ENCODE data around the gene PLPPR2.
"Not testable (repeated sequence)": the region's sequence is repeated elsewhere in the genome, so short reads cannot be mapped to it uniquely, and the experiment has no call there.

Gene PLPPR2, protein sequence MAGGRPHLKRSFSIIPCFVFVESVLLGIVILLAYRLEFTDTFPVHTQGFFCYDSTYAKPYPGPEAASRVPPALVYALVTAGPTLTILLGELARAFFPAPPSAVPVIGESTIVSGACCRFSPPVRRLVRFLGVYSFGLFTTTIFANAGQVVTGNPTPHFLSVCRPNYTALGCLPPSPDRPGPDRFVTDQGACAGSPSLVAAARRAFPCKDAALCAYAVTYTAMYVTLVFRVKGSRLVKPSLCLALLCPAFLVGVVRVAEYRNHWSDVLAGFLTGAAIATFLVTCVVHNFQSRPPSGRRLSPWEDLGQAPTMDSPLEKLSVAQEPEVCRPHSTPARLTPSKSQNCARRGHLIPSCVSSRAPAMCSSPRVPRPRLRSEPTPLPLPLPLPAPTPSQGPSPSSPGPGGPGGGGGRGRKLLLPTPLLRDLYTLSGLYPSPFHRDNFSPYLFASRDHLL

DNA sequence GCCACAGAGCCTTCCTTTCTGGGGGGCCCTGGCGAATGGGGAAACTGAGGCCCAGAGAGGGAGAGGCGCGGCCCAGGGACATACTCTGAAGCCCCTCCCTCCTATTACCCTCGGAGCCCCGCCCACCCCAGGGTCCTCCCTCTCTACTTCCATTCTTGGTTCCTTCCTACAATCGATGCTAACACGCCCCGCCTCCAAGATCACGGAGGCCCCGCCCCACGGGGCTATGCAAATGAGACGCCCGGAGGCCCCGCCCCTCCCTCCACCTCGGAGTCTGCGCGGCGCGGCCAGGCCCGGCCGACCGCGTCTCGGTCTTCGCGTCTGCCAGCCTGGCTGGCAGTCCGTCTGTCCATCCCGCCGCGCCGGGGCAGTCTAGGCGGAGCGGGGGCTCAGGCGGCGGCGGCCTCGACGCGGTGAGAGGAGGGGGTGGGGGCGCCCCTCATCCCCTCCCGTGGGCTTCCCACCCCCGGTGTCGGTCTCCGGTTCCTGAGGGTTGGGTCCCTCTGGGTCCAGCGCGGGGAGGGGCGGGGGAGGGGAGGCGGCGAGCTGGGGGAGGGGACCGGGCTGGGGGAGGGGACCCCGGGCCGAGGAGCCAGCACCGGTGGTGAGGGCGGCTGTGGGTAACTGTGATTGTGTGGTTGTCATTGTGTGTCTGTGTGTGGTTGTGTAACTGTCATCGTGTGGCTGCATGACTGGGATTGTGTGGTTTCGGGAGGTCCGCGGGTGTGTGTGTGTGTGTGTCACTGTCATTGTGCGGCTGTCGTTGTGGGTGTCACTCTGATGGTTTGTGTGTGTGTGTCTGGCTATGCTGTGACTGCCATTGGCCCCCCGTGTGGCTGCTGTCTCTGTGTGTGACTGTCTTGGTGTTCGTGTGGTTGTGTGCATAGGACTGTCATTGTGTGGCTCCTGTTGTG is at the start of gene PLPPR2:
Gene PLPPR2, plus strand, starts transcription at position 273 of the 914 bp plus-strand sequence. CDS start 2,242 bp downstream, outside the sequence.
- no peak within 1 kb of the TSS for H3K27ac ChIP-seq (ENCODE audit: low read depth, low read length)
- H3K36me3 ChIP-seq (ENCODE audit: control insufficient read depth, insufficient read depth, low read length), result no peaks in the 10 kb centered on the region
- peaks cover 18% of the 10 kb centered on the region for H3K27me3 ChIP-seq (ENCODE audit: control insufficient read depth, insufficient read depth, low read length)
- H3K9me3 ChIP-seq (ENCODE audit: control insufficient read depth, insufficient read depth, low read length), result no peaks in the 10 kb centered on the region
- peak within 1 kb of the TSS; percentile 58; the same call in 1 of the 2 replicates for H3K4me3 ChIP-seq (ENCODE audit: low read depth, low read length)
- no peak within 1 kb of the TSS for H3K9ac ChIP-seq (ENCODE audit: low read depth, low read length)
- peaks cover 3% of the 10 kb centered on the region; the same call in 1 of the 2 replicates for H3K4me1 ChIP-seq (ENCODE audit: control insufficient read depth, insufficient read depth, low read length)

DNA sequence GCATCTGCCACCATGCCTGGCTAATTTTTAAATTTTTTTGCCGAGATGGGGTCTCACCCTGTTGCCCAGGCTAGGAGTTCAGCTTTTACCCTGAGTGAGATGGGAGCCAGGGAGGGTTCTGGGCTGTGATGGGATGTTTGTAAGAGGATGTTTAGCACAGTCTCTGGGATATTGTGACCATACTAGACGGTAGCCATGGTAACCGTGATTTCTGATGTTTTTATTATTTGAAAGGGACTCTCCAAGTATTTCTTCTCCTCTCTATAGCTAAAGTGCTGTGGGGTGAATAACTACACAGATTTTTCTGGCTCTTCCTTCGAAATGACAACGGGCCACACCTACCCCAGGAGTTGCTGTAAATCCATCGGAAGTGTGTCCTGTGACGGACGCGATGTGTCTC is 48.9 kb upstream of the PLPPR2 start:
- no peak overlapping the region for H3K4me3 ChIP-seq (ENCODE audit: low read depth, low read length)
- no peak overlapping the region for H3K9ac ChIP-seq (ENCODE audit: low read depth, low read length)
- H3K27me3 ChIP-seq (ENCODE audit: control insufficient read depth, insufficient read depth, low read length), result no peaks in the 10 kb centered on the region
- H3K27ac ChIP-seq (ENCODE audit: low read depth, low read length), result no peak overlapping the region
- no peaks in the 10 kb centered on the region for H3K36me3 ChIP-seq (ENCODE audit: control insufficient read depth, insufficient read depth, low read length)
- H3K4me1 ChIP-seq (ENCODE audit: control insufficient read depth, insufficient read depth, low read length), result no peaks in the 10 kb centered on the region
- no peaks in the 10 kb centered on the region for H3K9me3 ChIP-seq (ENCODE audit: control insufficient read depth, insufficient read depth, low read length)

DNA sequence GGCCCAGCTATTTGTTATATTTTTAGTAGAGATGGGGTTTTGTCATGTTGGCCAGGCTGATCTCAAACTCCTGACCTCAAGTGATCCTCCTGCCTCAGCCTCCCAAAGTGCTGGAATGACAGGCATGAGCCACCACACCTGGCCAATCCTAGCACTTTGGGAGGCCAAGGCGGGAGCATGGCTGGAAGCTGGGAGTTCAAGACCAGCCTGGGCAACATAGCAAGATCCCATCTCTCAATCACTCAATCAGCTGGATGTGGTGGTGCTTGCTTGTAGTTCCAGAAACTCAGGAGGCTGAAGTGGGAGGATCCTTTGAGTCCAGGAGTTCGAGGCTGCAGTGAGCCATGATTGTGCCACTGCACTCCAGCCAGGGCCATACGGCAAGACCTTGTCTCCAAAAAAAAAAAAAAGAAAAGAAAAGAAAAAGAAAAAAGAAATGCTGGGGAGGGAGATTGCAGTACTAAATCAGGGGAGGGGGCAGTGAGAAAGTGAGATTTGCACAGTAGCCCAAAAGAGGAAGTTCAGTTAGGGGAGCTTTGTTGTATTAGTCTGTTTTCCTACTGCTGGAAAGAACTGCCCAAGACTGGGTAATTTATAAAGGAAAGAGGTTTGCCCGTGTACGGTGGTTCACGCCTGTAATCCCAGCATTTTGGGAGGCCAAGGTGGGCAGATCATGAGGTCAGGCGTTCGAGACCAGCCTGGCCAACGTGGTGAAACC is 34.8 kb upstream of the PLPPR2 start:
- not testable (repeated sequence) for H3K27me3 ChIP-seq (ENCODE audit: control insufficient read depth, insufficient read depth, low read length); H3K36me3 ChIP-seq (ENCODE audit: control insufficient read depth, insufficient read depth, low read length); H3K27ac ChIP-seq (ENCODE audit: low read depth, low read length); H3K9ac ChIP-seq (ENCODE audit: low read depth, low read length); H3K4me1 ChIP-seq (ENCODE audit: control insufficient read depth, insufficient read depth, low read length); H3K4me3 ChIP-seq (ENCODE audit: low read depth, low read length); H3K9me3 ChIP-seq (ENCODE audit: control insufficient read depth, insufficient read depth, low read length)

DNA sequence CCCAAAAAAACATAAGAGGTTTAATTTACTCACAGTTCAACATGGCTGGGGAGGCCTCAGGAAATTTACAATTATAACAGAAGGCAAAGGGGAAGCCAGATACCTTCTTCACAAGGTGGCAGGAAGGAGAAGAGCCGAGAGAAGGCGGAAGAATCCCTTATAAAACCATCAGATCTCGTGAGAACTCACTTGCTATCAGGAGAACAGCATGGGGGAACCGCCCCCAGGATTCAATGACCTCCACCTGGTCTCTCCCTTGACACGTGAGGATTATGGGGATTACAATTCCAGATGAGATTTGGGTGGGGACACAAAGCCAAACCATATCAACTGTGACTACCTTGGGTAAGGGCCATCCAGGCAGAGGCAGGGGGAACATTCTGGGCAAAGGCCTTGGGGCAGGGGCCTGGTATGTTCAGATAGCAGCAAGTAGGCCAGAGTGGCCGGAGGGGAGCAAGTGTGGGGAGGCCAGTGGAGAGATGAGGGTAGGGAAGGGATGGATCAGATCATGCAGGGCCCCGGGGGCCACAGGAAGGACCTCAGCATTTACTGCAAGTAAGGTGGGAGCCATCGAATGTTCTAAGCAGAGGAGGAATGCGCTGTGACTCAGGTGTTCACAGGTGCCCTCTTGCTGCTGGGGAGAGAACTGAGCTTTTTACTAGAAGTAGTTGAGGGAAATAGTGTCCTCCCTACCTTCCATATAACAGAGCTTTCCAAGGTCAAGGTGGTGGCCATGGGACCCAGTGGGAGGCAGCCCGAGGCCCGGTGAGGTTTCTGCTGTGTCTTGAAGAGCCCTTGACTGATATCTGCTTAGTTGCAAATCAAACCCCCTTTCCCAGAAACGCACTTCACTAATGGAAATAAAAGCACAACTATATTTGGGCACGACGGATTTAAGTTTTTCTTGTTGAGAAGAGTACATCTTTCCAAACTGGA is 33.8 kb upstream of the PLPPR2 start:
- Histone ChIP-seq H3K9me3 (ENCODE audit: control insufficient read depth, insufficient read depth, low read length) (no peaks in the 10 kb centered on the region), H3K4me3 (ENCODE audit: low read depth, low read length) (no peak overlapping the region), H3K27ac (ENCODE audit: low read depth, low read length) (no peak overlapping the region), H3K27me3 (ENCODE audit: control insufficient read depth, insufficient read depth, low read length) (no peaks in the 10 kb centered on the region), H3K36me3 (ENCODE audit: control insufficient read depth, insufficient read depth, low read length) (no peaks in the 10 kb centered on the region; the same call in 1 of the 2 replicates), H3K4me1 (ENCODE audit: control insufficient read depth, insufficient read depth, low read length) (peaks cover 6% of the 10 kb centered on the region; the same call in 1 of the 2 replicates), H3K9ac (ENCODE audit: low read depth, low read length) (no peak overlapping the region)

DNA sequence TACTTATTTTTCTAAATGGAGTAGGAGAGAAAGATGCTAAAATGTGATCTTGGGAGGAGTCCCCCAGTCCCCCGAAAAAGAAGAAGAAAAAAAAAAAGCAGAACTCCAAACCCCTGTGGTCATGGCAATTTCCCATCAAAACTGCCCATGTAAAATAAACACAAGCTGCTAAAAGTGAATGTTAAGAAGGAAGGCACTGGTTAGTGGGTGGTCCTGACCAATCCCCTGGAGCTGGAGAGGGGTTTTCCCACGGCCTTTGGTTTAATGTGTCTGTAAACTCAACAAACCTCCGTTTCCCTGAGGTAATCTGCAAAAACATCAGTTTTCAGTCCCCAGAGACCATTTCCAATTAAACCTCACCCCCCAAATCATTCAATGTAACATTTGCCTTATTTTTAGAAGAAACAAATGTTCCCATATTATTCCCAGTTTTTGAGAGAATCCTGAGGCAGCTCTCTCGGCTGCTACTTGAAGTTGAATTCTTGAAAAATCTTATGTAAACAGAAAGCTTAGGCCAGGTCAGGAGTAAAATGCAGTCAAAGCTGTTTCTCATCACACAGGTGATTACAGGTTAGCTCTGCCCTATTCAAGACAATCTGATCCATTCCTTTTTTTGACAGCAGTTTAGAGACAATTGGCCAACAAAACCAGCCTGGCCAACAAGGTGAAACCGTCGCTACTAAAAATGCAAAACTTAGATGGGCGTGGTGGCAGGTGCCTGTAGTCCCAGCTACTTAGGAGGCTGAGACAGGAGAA is 32.8 kb upstream of the PLPPR2 start:
- peak overlapping the region; percentile 39 for H3K27ac ChIP-seq (ENCODE audit: low read depth, low read length)
- no peaks in the 10 kb centered on the region for H3K27me3 ChIP-seq (ENCODE audit: control insufficient read depth, insufficient read depth, low read length)
- H3K9me3 ChIP-seq (ENCODE audit: control insufficient read depth, insufficient read depth, low read length), result no peaks in the 10 kb centered on the region
- no peaks in the 10 kb centered on the region; the same call in none of the 2 replicates for H3K36me3 ChIP-seq (ENCODE audit: control insufficient read depth, insufficient read depth, low read length)
- peaks cover 6% of the 10 kb centered on the region; the same call in 1 of the 2 replicates for H3K4me1 ChIP-seq (ENCODE audit: control insufficient read depth, insufficient read depth, low read length)
- no peak overlapping the region for H3K9ac ChIP-seq (ENCODE audit: low read depth, low read length)
- no peak overlapping the region for H3K4me3 ChIP-seq (ENCODE audit: low read depth, low read length)

DNA sequence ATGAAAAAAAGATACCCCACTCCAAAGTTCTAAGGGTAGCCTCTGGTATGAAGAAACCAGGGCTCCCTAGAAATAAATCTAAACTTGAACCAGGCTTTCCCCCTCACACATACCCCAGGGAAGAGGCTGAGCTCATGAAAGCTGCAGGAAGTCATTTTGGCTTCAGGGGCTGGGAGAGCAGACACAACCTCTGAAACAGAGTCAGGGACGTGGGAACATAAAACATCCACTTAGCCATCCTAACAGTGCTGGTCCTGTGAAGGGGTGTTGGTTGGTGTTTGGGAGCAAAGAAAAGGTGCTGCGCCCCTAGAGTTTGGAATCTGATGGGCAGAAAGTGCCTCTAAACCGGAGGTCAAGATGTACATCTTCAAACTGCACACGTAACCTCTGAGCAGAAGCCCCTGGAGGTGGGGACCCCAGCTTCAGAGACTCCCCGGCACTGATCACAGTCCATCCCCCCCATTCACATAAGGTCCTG is 31.6 kb upstream of the PLPPR2 start:
- H3K4me3 ChIP-seq (ENCODE audit: low read depth, low read length), result no peak overlapping the region
- H3K4me1 ChIP-seq (ENCODE audit: control insufficient read depth, insufficient read depth, low read length), result peaks cover 6% of the 10 kb centered on the region; the same call in 1 of the 2 replicates
- H3K36me3 ChIP-seq (ENCODE audit: control insufficient read depth, insufficient read depth, low read length), result no peaks in the 10 kb centered on the region; the same call in none of the 2 replicates
- H3K9me3 ChIP-seq (ENCODE audit: control insufficient read depth, insufficient read depth, low read length), result no peaks in the 10 kb centered on the region
- H3K27ac ChIP-seq (ENCODE audit: low read depth, low read length), result no peak overlapping the region
- no peak overlapping the region for H3K9ac ChIP-seq (ENCODE audit: low read depth, low read length)
- H3K27me3 ChIP-seq (ENCODE audit: control insufficient read depth, insufficient read depth, low read length), result no peaks in the 10 kb centered on the region

DNA sequence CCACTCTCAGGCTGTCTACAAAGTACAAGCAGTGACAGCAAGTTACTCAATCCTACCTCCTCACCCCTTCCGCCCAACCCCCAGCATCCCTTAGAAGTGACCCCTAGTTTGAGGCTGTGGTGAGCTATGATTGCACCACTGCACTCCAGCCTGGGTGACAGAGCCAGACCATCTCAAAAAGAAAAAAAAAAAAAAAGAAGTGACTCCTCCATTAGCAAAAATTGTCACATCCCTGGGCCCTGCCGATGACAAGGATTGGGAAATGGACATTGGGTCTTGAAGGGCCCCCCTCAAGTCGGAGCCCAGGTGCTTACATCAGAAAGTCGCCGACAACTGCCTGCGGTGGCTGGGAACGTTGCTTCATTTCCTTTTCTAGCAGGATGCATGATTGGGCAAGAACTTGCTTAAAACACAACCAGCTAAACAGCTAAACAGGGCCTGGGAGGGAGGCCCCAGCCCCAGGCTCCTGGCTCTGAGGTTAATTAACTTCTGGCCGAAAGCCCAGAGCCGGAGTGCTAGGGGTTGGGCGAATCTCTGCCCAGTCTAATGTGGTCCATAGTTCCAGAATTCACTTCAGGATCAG is 31.1 kb upstream of the PLPPR2 start:
- H3K9me3 ChIP-seq (ENCODE audit: control insufficient read depth, insufficient read depth, low read length), result no peaks in the 10 kb centered on the region
- no peak overlapping the region for H3K27ac ChIP-seq (ENCODE audit: low read depth, low read length)
- H3K4me1 ChIP-seq (ENCODE audit: control insufficient read depth, insufficient read depth, low read length), result peaks cover 6% of the 10 kb centered on the region; the same call in 1 of the 2 replicates
- no peaks in the 10 kb centered on the region; the same call in none of the 2 replicates for H3K36me3 ChIP-seq (ENCODE audit: control insufficient read depth, insufficient read depth, low read length)
- H3K9ac ChIP-seq (ENCODE audit: low read depth, low read length), result no peak overlapping the region
- H3K4me3 ChIP-seq (ENCODE audit: low read depth, low read length), result no peak overlapping the region
- no peaks in the 10 kb centered on the region for H3K27me3 ChIP-seq (ENCODE audit: control insufficient read depth, insufficient read depth, low read length)

DNA sequence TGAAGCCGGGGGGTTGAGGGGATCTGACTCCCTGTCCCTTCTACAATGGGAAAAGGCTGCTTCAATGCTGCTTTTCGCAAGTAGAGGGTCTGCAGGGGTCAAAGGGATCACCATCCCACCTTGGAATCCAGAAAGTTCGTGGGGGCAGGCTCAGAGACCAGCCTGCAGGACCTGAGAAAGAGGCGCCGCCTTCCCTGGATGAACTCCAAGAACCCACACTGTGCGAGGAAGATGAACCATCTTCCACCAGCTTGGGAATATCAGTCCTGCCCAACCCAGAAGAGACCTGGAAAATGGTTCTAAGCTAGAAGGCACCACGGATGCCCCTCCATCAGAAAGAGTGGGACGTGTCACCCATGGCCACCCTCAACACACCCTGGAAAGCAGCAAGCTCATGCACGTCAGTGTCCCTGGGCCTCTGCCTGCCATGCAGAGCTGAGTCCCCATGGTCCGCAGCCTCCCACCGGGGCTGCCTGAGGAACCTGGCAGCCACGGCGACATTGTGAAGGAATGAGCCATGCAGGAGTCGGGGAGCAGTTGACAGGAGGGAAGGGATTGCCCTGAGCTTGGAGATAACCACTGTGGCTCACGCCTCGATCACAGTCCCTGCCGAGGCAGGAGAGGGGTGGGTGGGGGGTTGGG is 30.4 kb upstream of the PLPPR2 start:
- H3K4me1 ChIP-seq (ENCODE audit: control insufficient read depth, insufficient read depth, low read length), result peaks cover 6% of the 10 kb centered on the region; the same call in 1 of the 2 replicates
- H3K27me3 ChIP-seq (ENCODE audit: control insufficient read depth, insufficient read depth, low read length), result no peaks in the 10 kb centered on the region
- no peak overlapping the region for H3K4me3 ChIP-seq (ENCODE audit: low read depth, low read length)
- H3K9ac ChIP-seq (ENCODE audit: low read depth, low read length), result no peak overlapping the region
- H3K36me3 ChIP-seq (ENCODE audit: control insufficient read depth, insufficient read depth, low read length), result no peaks in the 10 kb centered on the region; the same call in none of the 2 replicates
- no peak overlapping the region for H3K27ac ChIP-seq (ENCODE audit: low read depth, low read length)
- no peaks in the 10 kb centered on the region for H3K9me3 ChIP-seq (ENCODE audit: control insufficient read depth, insufficient read depth, low read length)

DNA sequence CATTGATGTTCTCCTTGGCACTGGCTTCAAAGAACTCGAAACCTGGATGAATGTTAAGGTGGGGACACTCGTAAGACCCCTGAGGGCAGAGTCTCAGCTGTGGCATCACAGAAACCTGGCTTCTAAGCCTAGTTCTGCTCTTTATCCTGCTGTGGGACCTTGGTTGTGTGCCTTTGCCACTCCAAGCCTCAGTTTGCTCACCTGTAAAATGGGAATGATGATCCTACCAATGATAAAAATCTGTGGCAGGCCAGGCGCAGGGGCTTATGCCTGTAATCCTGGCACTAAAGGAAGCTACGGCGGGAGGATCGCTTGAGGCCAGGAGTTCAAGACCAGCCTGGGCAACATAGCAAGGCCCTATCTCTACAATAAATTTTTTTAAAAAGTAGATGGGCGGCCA is 29.7 kb upstream of the PLPPR2 start:
- Histone ChIP-seq H3K27ac (ENCODE audit: low read depth, low read length) (no peak overlapping the region), H3K9me3 (ENCODE audit: control insufficient read depth, insufficient read depth, low read length) (no peaks in the 10 kb centered on the region), H3K36me3 (ENCODE audit: control insufficient read depth, insufficient read depth, low read length) (no peaks in the 10 kb centered on the region; the same call in none of the 2 replicates), H3K4me3 (ENCODE audit: low read depth, low read length) (no peak overlapping the region), H3K4me1 (ENCODE audit: control insufficient read depth, insufficient read depth, low read length) (peaks cover 6% of the 10 kb centered on the region; the same call in 1 of the 2 replicates), H3K27me3 (ENCODE audit: control insufficient read depth, insufficient read depth, low read length) (no peaks in the 10 kb centered on the region), H3K9ac (ENCODE audit: low read depth, low read length) (no peak overlapping the region)

All from HUES48 (cell line).